Renal cortex interstitium (tissue), 15 donors: Measurements from ENCODE around the gene CCDC102A. TPM values are rescaled to one million over a fixed set of nuclear protein-coding genes. Genes with fewer than 3 reads are reported as not detected.

Experiments
- DNase-seq, 11 donors: peaks; one replicate each; pipeline ENCODE4 v3.0.0-alpha.2; 2013; ENCODE audit warnings: low read depth in 9 of 11, low spot score in 4 of 11; ENCODE audit errors: extremely low read depth in 1 of 11
- long read RNA-seq, 16 experiments: transcript quantifications; one replicate each; lab custom pipeline, GENCODE V29; 2026
- polyA plus RNA-seq, 3 donors: library from polyadenylated mRNA; unstranded; fragments of 120-200 nt; gene quantifications; one replicate each; pipeline ENCODE4 v1.2.1, GENCODE V29; 2013; ENCODE audit not compliant: insufficient read length in 3 of 3

Gene CCDC102A
- 10 to 100 TPM; 13.7 to 21.6 (median 17.9) TPM for polyA plus RNA-seq
- long read RNA-seq, donor 1, transcript CCDC102A-201 (9 exons, 2,463 nt), result major isoform, 5 of 11 reads
- long read RNA-seq, donor 1, partial matches to known transcripts, result 6 of 11 reads
- long read RNA-seq, donor 1, other reads (novel, unspliced or antisense), result 0 of 11 reads
- long read RNA-seq, donor 2, transcript CCDC102A-201 (9 exons, 2,463 nt), result major isoform, 9 of 11 reads
- long read RNA-seq, donor 2, partial matches to known transcripts, result 0 of 11 reads
- long read RNA-seq, donor 2, other reads (novel, unspliced or antisense), result 0 of 11 reads
- long read RNA-seq, donor 3, transcript CCDC102A-201 (9 exons, 2,463 nt), result major isoform, 11 of 11 reads
- long read RNA-seq, donor 3, partial matches to known transcripts, result 0 of 11 reads
- long read RNA-seq, donor 3, other reads (novel, unspliced or antisense), result 0 of 11 reads
- long read RNA-seq, donor 4, partial matches to known transcripts, result 0 of 3 reads
- long read RNA-seq, donor 4, other reads (novel, unspliced or antisense), result 0 of 3 reads
- long read RNA-seq, donor 5, result 0 reads
- long read RNA-seq, donor 6, transcript CCDC102A-201 (9 exons, 2,463 nt), result major isoform, 5 of 6 reads
- long read RNA-seq, donor 6, partial matches to known transcripts, result 0 of 6 reads
- long read RNA-seq, donor 6, other reads (novel, unspliced or antisense), result 0 of 6 reads
- long read RNA-seq, donor 7, partial matches to known transcripts, result 0 of 2 reads
- long read RNA-seq, donor 7, other reads (novel, unspliced or antisense), result 0 of 2 reads
- long read RNA-seq, donor 8, result 0 reads
- long read RNA-seq, donor 9, transcript CCDC102A-201 (9 exons, 2,463 nt), result major isoform, 6 of 8 reads
- long read RNA-seq, donor 9, partial matches to known transcripts, result 0 of 8 reads
- long read RNA-seq, donor 9, other reads (novel, unspliced or antisense), result 0 of 8 reads
- long read RNA-seq, donor 10, transcript CCDC102A-201 (9 exons, 2,463 nt), result major isoform, 6 of 8 reads
- long read RNA-seq, donor 10, partial matches to known transcripts, result 0 of 8 reads
- long read RNA-seq, donor 10, other reads (novel, unspliced or antisense), result 0 of 8 reads
- long read RNA-seq, donor 11, partial matches to known transcripts, result 0 of 5 reads
- long read RNA-seq, donor 11, other reads (novel, unspliced or antisense), result 0 of 5 reads
- long read RNA-seq, donor 12, partial matches to known transcripts, result 0 of 4 reads
- long read RNA-seq, donor 12, other reads (novel, unspliced or antisense), result 0 of 4 reads
- long read RNA-seq, donor 13, result 0 reads
- long read RNA-seq, donor 14, transcript CCDC102A-201 (9 exons, 2,463 nt), result major isoform, 5 of 6 reads
- long read RNA-seq, donor 14, partial matches to known transcripts, result 0 of 6 reads
- long read RNA-seq, donor 14, other reads (novel, unspliced or antisense), result 0 of 6 reads
- long read RNA-seq, donor 15, partial matches to known transcripts, result 0 of 4 reads
- long read RNA-seq, donor 15, other reads (novel, unspliced or antisense), result 0 of 4 reads
- long read RNA-seq, donor 16, transcript CCDC102A-201 (9 exons, 2,463 nt), result major isoform, 13 of 30 reads
- long read RNA-seq, donor 16, partial matches to known transcripts, result 16 of 30 reads
- long read RNA-seq, donor 16, other reads (novel, unspliced or antisense), result 0 of 30 reads

GRCh38 chr16:57536306-57537193 lies at the start of gene CCDC102A:
CCDC102A (minus strand) TSS chr16:57536571; CDS start chr16:57529177, 7,394 bp downstream.
- peak in 2 of 11 donors; percentile 60 to 62 for DNase-seq

- no peak for DNase-seq
Measured at GRCh38 chr16:57585051-57585687, 48.8 kb upstream of the CCDC102A start.

- DNase-seq, result no peak
Measured at GRCh38 chr16:57579361-57579665, 42.9 kb upstream of the CCDC102A start.

GRCh38 chr16:57578521-57579360 lies 42.4 kb upstream of the CCDC102A start:
- peak in 1 of 11 donors; percentile 20 for DNase-seq

GRCh38 chr16:57577691-57578224 lies 41.4 kb upstream of the CCDC102A start:
- DNase-seq, result no peak

- no peak for DNase-seq
Measured at GRCh38 chr16:57577214-57577613, 40.8 kb upstream of the CCDC102A start.

- peak; percentile 37 to 74 (median 59) for DNase-seq
Measured at GRCh38 chr16:57576429-57576870, 40.1 kb upstream of the CCDC102A start.

GRCh38 chr16:57575468-57576277 lies 39.3 kb upstream of the CCDC102A start:
- no peak for DNase-seq

- DNase-seq, result no peak
Measured at GRCh38 chr16:57574646-57575467, 38.5 kb upstream of the CCDC102A start.

GRCh38 chr16:57574086-57574485 lies 37.7 kb upstream of the CCDC102A start:
- DNase-seq, result no peak

GRCh38 chr16:57572978-57573728 lies 36.8 kb upstream of the CCDC102A start:
- DNase-seq, result no peak

- DNase-seq, result no peak
Measured at GRCh38 chr16:57571098-57571497, 34.7 kb upstream of the CCDC102A start.

- DNase-seq, result no peak
Measured at GRCh38 chr16:57570301-57571070, 34.1 kb upstream of the CCDC102A start.
